EL (cell line): ENCODE data around the gene HOXA13.

Experiments used
- DNase-seq: peaks from one replicate; pipeline ENCODE4 v3.0.0-alpha.2; 2016

HOXA13 gene

DNA sequence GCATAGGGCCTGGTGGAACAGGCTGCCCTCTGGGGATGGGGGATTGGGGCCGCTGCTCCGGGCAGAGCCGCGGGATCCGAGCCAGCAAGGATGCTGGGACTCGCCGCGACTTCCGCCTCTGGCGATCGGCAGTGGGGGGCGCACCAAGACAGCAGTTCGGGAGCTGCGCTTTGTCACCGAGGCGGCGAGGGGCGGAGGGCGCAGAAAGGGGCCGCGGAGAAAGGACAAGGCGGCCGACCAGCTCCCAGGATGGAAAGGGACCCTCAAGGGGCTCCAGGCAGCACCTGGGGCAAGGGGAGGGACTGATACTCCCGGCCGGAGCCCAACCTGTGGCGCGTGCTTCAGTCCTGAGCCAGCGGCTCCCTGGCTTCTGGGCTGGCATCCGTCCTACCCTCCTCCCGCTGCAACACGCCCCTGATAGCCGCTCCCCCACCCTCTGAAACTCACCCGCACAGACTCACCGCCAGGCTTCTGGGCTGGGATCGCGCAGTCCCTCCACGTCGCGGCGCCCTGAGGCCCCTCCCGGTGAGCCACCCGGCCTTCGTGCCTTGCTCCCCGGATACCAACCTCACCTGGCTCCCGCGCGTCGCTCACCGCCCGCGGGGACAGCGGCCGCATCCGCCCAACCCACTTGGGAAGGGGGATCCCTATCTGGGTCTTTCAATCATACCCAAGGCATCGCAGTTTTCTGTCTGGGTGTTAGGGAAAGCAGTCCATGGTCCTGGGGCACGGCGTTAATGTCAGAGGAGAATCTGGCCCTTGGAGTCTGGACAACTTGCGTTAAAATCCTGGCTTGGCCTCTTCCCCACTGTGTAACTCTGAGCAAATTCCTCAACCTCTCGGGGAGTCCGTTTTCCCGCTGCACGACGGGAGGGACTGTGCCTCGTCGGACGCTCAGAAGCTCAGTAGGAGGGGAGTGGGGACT is 35.8 kb upstream of the HOXA13 start:
- DNase-seq, result peak; percentile 61

DNA sequence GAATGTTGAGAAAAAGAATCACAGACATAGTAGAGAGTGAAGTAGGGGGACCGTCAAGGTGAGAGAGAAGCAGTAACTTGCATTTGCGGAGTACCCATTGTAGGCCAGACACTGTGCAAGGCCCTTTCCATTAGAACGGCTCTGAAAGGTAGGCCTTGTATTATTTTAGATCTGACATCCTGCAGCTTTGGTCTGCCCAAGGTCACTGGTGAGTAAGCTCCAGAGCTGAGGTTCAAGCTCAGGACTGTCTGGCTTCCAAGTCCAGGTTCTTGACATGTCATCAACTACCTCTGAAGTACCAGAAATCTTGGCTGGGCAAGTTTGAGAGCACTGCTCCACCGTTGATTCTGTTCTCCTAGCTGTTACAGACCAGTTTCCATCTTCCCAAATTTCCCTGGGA is 29.6 kb upstream of the HOXA13 start:
- DNase-seq, result no peak

DNA sequence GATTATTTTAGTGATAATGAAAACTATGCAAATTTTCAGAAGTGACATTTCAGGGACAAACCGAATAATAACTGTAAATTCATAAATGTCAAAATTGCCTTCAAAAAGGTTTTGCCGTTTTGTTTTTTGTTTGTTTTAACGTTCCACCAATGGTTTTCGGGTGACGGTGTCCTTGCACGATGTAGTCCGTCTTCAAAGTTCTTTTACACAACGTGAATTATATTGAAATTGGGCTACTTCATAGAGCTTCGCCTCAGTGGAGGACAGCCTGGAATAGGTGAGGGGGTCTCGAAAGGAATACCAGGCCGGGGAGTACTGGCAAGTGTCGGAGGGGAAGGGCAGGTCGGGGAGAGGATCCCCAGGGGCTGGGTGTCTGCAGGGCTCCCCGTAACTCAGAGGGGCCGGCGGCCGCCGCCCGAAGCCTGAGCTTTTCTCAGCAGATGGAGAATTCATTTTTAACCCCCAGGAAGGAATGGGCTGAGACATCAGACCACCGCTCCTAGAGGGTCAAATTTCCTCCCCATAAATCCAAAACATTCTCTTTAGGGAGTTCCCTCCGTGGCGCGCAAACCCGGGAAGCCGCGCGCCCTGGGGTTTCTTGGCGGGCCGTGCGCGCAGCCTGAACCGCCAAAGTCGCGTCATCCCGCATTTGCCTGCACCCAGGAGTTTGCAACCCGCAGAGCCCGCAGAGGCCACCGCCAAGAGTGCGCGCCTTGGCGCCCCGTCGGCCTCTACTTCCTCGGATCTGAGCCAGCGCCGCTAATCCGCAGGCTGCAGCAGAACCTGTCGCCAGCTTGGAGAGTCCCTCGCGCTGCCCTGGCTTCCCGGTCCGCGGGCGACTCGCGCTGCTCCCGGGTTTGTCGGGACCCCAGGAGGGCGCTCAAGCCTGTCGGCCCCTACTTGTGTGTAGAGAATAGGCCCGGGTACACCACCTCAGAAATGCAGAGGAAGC is 25.4 kb upstream of the HOXA13 start:
- no peak for DNase-seq

DNA sequence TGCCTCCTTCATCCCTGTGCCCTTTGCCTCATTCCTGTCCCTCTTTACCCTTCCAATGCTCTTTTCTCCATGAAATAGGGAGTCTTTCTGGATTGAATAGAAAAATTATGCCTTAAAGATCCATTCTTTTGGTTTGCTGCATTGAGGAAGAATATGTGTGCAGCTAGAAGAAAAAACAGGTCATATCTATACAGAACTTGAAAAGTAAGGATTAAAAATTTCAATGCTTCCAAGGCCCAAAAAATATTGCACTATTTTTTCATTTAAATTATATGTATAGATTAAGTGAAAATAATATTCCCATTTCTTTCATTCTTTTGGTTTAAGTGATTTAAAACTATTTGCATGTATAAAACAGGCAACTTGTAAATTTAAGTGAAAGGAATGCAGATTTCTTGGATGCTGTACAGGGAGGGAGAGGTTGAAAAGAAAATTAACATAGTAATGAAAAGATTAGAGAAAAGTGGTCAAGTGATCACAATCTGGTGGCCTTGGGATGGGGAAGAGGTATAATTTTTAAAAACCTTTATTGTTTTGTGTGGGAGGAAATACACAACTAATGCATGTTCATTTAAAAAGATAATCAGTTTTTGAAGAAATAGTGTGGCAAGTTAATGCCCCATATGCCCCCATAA is 24.2 kb upstream of the HOXA13 start:
- DNase-seq, result no peak

DNA sequence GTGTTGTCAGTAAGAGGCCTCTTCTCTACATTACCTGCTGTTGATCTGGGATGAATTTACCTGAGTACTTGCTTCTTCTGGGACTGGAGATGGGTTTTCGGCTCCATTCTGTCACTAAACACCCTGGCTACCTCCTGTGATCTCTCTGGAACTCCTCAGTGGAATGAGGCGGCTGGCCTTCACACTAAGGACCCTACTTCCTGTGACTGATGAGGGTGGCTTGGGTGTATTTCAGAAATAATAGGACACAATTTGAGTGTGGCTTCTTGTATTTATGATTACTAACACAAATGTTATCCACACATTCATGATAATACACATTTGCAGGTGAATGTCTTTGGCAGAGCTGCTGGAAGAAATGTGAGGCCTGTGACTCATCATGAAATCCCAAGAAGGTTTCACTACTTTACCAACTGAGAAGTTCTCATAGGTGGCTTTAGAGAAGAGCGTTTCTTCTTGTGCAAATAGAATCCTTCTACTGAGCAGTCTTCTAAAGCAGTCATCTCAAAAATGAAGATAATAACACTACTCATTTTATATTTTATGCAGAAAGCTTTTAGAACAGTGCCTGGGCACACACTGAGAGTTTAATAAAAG is 21.4 kb upstream of the HOXA13 start:
- no peak for DNase-seq

DNA sequence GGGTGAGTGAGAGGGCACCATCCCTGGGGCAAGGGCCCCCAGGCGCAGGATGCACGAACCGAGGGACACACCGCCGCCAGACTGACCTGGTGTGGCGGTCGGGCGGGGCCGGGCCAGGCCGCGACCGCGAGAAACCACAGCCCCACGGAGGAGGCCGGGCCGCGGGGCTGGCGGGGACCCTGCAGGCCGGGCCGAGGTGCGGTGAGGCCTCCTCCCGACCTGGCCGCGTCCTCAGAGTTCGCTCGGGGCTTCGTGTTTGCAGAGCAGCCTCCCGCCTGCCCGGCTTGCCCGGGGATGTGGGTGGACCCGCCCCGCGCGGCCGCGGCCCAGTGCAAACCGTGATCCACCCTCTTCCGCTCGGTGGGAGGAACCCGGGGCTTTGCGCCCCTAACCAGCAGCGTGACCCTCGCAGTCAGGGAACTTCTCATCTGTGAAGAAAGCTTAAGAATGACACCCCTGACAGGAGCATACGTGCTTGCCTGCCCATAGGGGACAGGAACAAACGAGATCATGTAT is 20.6 kb upstream of the HOXA13 start:
- DNase-seq, result no peak

DNA sequence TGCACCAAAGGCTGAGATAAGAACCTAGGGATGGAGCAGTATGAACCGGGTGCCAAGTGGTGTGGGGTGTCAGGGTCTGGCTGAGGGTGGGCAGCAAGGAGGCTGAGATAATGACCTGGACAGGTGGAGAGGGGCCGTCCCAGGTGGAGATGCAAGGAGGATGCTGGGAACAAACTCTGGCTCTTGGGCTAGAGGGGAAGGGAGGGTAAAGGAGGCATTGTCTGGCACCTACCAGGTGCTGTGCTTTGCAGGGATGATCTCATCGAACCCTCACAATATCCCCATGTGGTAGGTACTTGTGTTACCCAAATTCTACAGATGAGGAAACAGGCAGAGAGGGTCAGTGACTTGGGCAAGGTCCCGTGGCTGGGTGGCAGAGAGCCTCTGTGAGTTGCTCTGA is 19.9 kb upstream of the HOXA13 start:
- no peak for DNase-seq

DNA sequence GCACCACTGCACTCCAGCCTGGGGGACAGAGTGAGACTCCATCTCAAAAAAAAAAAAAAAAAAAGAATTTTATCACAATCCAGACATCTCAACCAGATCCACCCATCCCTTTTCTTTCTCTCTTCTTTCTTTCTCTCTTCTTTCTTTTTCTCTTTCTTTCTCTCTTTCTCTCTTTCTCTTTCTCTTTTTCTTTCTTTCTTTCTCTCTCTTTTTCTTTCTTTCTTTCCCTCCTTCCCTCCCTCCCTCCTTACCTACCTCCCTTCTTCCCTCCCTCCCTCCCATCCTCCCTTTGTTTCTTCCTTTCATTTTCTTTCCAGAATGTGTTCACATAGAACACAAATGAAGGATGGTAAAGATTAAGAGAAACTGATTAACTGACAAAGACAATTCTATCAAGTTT is 18.1 kb upstream of the HOXA13 start:
- DNase-seq, result no peak

DNA sequence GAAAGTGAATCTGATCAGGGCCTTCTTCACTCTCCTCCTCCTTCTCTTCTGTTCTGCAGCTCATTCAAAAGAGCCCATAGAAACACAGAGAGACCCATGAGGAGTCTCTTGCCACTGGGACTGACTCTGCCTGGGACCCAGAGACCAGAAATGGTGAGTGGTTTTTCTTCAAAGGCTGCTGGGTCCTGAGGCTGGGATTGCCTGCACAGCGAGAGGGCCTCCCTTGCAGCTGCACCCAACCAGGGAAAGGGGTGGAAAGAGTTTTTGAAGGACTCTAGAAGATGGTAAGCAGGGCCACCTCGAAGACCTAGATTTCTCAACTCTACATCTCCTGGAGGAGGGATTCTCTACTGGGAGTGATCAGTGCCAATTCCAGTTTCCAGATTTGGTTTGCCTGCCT is 15.5 kb upstream of the HOXA13 start:
- no peak for DNase-seq

DNA sequence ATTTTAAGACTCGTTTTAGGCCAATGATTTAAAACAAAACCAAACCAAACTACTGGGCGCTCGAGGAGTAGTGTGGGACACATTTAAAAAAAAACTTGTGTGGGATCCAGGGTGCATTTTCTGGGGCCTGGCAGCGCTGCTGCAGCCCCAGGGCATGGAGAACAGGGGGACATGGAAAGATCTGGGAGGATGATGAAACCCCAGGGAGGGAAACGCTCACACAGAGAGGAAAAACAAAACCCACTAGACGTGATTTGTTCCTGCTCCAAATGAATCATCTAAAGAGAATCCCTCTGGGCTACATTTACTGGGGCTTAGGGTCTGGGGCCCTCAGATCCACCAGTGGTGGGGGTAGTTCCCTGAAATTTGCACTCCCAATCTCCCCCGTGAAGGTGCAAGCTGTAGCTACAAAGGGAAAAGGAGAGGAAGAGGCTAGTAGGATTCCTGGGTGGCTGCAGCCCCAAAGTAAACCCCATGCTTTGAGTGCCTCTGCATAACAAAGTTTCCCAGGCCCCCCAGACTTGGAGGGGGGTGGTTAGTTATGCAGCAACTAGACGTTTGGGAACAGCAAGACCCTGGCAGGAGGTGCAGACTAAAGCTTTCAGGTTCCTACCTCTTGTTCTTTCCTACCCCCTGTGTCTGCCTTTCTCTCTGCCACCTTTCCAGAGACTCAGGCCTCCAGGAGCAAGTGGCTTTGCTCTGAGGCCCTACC is 14.5 kb upstream of the HOXA13 start:
- DNase-seq, result peak; percentile 51

DNA sequence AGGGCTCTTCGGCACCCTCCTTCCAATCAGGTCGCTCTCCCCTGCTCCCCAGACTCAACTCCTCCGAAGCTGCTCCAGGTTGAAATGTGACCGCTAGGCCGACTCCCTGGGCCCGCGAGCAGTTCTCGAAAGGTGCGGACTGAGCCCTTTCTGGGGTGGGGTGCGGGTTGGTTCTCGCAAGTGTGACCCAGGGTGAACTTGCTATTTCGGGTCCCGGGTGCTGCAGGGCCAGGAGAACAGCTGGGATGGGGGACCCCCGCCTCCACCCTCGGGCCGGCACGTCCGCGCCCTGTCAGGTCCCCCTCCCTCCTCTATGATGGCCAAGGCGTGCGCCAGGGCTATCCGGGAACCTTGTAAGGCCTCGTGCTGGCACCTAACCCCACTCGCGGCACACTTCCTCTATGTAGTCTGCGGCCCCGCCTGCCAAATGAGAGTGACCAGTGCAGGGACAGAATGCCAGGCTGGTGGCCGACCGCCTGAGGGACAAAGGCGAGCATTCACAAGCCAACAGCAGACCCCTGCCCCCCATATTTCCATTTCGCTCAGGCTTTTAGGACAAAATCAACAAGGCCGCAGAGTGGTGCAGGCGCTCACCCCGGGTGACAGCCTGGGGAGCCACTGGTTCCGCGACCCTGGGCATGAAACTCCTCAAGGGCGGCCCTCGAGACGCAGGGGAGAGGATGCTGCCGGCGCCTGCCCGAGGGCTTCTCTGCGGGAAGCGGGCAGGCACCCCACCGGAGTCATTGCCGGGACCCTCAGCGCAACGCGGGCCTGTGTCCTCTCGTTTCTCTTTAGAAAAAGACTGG is 13.7 kb upstream of the HOXA13 start:
- DNase-seq, result no peak

DNA sequence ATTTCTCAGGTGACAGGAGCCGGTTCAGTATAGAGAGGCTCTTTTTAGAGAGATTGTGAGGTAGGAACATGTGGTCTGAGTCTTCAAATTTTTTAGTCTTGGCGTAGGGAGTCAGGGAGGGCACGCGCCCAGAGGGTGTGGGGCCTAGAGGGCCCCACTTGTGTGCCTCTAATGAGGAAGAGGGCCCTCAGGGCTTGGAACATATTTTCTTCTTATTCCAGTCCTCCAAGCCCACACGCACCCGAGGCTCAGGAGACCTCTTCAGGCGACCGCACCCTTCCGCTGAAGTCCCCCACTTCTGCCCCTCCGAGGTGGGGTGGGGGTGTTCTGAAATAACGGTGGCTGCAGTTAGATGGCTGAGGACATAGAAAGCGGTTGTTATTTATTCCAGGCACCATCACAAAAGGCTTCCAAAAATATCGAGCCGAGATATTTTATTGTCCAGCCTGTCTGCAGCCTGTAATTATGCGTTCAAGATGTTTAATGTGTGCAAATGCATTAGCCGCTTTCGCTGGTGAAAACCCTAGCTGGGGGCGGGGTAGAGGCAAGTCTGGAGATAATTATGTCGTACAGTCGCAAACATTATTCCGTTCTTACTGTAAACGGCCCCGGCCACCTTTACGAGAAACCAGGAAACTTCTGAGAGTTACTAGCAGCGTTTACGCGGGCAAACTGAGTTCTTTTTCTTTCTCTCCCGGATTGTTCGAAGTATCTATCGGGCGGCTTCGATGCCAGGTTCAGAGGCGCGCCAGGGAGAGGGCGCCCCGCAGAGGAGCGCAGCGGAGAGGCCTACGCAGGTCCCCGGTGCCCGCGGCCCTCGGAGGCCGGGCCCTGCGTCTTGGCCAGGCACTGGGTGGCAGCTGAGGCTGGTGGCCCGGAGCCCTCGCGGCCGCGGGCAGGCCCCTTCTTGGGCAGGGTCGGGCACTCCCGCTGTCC is 12.9 kb upstream of the HOXA13 start:
- DNase-seq, result no peak

DNA sequence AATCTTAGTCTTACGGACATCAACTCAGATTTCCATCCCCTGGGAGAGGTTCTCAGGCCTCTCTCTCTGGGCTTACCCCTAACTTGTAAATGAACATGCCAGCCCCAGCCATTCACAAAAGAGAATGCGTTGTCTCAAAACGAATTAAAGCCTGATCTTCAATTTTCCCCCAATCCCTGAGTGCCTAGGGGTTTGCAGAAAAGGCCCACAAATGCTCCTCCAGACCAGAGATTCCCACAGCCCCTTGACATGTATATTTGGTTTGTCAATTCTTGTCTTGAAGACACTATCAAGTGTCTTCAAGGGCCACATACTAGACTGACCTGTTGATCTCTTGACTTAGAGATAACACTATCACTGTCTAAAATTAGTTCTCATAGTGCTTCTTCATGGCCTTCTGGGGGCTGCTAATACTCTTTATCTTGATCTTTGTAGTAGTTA is 11.9 kb upstream of the HOXA13 start:
- no peak for DNase-seq

DNA sequence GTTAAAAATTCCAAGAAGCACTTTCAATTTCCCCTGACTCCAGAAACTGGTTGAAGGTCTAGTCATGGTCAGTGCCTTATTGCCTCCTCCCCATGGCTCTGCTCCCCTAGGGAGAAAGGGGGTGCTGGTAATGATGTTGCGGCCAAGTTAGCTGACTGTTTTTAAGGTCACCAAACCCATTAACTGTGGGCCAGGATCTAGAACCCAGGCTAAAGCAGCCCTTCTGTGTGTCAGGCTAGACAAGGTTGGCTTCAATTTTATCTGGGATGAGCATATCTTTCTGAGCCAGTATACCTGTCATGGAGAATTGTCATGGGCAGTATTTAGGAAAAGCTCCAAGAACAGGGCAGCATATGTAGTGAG is 11.2 kb upstream of the HOXA13 start:
- DNase-seq, result no peak

DNA sequence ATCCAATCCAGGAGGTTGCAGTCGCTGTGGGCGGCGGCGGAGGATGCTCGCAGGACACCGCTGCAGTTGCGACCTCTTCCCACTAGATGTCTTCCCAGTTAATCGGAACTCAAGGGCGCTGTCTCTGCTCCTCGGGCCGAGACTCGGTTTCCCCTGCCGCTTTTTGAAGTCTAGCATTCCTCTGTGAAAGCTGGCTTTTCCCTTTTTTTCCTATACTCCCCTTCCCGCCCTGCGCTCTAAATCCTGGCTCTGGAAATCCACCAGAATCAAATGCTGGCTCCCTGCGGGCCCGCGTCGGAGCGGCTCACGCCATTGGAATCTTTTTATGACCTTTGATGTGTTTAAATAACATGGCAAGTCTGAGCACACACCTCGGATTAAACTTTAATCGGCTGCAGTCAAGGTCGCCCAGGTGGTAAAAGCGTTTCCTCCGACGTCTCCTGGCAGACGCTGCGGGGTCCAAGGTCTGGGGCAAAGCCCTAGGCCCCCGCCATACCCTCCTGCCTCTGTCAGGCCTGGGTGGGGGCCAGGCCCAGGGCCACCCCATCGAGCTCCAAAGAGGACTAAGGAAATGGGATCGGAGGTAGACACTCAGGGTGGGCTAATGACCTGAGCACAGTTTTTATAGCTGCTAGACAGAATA is 10.7 kb upstream of the HOXA13 start:
- peak; percentile 54 for DNase-seq

DNA sequence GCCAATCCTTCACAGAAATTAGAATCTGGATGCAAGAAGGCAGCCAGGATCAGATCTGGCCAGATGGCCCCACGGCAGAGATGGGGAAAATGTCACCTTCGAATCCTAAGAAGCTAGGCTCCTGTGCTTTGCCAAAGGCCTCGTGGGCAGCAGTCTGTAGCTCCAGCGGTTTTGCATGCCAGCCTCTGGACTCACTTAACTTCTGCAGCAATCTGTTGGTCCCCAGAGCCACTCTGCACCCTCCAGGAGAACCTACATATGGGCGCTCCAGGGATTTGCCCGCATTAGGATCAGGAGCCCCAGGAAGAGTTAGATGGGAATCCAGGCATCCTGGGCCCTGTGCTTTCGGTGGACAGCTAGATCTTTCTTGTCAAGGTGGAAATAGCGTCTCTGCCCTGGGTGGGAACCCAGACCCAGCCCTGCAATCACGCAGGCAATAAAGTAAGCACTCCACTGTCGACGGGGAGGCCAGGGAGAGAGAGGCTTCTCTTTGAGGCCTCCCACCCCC is 10.1 kb upstream of the HOXA13 start:
- no peak for DNase-seq

DNA sequence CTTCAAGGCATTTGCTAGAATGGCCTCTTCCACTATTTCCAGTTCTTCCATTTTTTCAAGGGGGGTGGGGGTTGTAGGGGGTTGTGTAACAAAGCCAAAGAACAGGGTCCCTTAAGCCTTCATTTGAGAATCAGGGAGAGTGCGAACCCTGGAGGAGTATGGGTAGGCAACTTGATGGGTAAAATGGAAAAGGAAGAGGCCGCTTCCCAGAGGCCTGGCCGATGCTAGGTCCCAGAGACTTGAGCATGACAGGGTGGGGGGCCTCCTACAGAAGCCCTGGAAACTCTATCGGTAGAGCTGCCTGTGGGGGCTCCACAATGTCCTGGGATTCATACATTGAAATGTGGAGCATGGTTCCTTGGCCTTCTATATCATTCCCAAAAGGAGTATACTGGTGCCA is 9.1 kb upstream of the HOXA13 start:
- no peak for DNase-seq

DNA sequence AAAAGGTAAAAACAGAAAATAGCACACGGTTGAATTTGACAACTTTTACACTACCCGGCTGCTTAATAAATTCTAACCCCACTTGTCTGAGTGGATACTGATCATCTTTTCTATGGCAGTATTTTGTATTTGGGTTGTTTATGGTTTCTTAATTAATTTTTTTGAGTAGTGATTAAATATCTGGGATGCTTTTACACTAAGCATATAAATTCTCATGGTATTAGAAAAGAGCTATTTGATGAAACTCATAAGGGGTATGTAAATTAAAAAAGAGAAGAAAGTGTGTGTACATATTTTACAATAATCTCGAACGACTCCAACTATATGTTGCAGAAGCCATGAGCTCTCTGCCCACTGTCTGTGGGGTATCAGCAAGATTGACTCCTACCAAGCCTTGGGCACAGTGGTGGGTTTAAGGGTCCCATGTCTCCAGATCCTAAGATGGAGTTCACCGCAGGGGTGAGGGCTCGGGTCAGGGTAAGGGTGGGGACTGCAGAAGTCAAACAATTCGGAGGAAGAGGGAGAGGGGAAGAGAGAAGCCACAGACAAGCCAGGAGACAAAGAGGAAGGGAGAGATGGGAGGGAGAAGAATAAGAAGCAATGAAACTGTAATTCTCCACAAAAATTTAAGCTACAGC is 7.6 kb upstream of the HOXA13 start:
- DNase-seq, result no peak
